Tibial nerve (tissue), 4 donors: ENCODE data around the gene MORC4. TPM values are rescaled to one million over a fixed set of nuclear protein-coding genes. Genes with fewer than 3 reads are reported as not detected.

Experiments used
- DNase-seq, 2 donors: peaks; one replicate each; pipeline ENCODE4 v3.0.0-alpha.2; 2019; ENCODE audit warnings: low spot score in 2 of 2
- H3K27ac ChIP-seq, 4 donors: fragments of 200-600 bp; sonication (generic) in 3 of 4; one replicate each; pipeline ENCODE4 v1.5.1; 2017 to 2019; ENCODE audit warnings: mild to moderate bottlenecking in 1 of 4
- H3K27me3 ChIP-seq, 2 donors: fragments of 200-600 bp; sonication (generic) in 1 of 2; one replicate each; pipeline versions ENCODE4 v1.5.1 to v1.6.0; 2017 to 2019
- H3K36me3 ChIP-seq, 3 donors: fragments of 200-600 bp; sonication (generic); one replicate each; pipeline ENCODE4 v1.5.1; 2018 to 2019
- H3K4me1 ChIP-seq, 4 donors: fragments of 200-600 bp; sonication (generic) in 3 of 4; one replicate each; pipeline ENCODE4 v1.5.1; 2017 to 2019
- H3K4me3 ChIP-seq, 4 donors: fragments of 200-600 bp; sonication (generic) in 3 of 4; one replicate each; pipeline ENCODE4 v1.5.1; 2017 to 2019; ENCODE audit warnings: mild to moderate bottlenecking in 1 of 4, moderate library complexity in 1 of 4
- H3K9me3 ChIP-seq, 4 donors: fragments of 200-600 bp; sonication (generic) in 3 of 4; one replicate each; pipeline ENCODE4 v1.5.1; 2017 to 2019
- EP300 ChIP-seq, 2 donors: sonication (generic); formaldehyde crosslinking; IDR thresholded peaks; one replicate each; pipeline ENCODE4 v1.6.1; 2017; ENCODE audit warnings: antibody characterized with exemption in 2 of 2, mild to moderate bottlenecking in 1 of 2
- POLR2A ChIP-seq, 2 donors: fragments of 450-650 bp; IDR thresholded peaks; one replicate each; pipeline ENCODE4 v1.6.1; 2017; ENCODE audit warnings: antibody characterized with exemption in 2 of 2, mild to moderate bottlenecking in 2 of 2, moderate library complexity in 2 of 2
- WGBS, 2 donors: methylation state at CpG; one replicate each; pipeline ENCODE4 v1.1.5; 2018; 5-methylcytosine and 5-hydroxymethylcytosine counted together
- total RNA-seq, 4 donors: library from RNA; depleted of rRNA; stranded (reverse); fragments of >200 nt; gene quantifications; one replicate each; pipeline ENCODE4 v1.1.0, GENCODE V29; 2016
- TF ChIP-seq, protein P1 (sequence below), 5 experiments: fragments of 200-600 bp in 3 of 5; fragments of 450-650 bp in 2 of 5; sonication (generic) in 3 of 5; IDR thresholded peaks; one replicate each; pipeline ENCODE4 v1.5.1; 2016 to 2019; ENCODE audit warnings: antibody characterized with exemption in 5 of 5, mild to moderate bottlenecking in 3 of 5, moderate library complexity in 2 of 5

The MORC4 gene
- total RNA-seq, 4 donors from 2014 or later = 14.1 to 27.1 (median 21.6) TPM

DNA sequence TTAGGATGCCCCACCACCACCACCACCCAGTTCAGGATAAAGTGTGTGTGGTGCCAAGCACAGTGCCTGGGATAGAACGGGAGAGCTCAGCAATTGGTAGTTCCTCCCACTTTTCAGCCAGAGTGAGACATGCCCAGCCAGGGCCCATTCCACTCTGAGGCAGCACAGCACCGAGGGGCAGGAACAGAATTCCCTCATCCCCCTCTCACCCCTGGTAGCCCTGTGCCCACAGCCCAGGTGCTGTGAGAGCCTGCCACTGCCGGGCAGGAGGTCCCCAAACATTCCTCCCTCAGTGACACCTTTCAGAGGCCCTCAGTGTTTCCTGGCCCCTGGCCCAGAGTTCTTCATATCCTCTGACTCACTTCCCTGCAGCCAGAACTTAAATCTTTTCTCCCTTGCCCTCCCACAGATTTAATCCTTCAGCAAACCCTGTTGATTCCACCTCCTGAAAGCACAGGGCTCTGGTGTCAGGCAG lies 105.0 kb downstream of the MORC4 start:
- Histone ChIP-seq H3K9me3 (no peaks in the 10 kb centered on the region), H3K27ac (peak overlapping the region in 1 of 4 donors; percentile 44), H3K4me1 (peaks cover 0 to 6% (median 0%) of the 10 kb centered on the region in 4 donors), H3K27me3 (peaks cover 0 to 40% of the 10 kb centered on the region in 2 donors), H3K36me3 (no peaks in the 10 kb centered on the region), H3K4me3 (no peak overlapping the region)
- 13 to 49% methylated on average over 1 to 3 of the region's 3 CpGs for WGBS, 2 donors
- no peak for DNase-seq
- TF ChIP-seq POLR2A (IDR thresholded peaks at IDR 0.05) (no peak), EP300 (IDR thresholded peaks at IDR 0.05) (no peak)
- TF ChIP-seq, protein P1, sequence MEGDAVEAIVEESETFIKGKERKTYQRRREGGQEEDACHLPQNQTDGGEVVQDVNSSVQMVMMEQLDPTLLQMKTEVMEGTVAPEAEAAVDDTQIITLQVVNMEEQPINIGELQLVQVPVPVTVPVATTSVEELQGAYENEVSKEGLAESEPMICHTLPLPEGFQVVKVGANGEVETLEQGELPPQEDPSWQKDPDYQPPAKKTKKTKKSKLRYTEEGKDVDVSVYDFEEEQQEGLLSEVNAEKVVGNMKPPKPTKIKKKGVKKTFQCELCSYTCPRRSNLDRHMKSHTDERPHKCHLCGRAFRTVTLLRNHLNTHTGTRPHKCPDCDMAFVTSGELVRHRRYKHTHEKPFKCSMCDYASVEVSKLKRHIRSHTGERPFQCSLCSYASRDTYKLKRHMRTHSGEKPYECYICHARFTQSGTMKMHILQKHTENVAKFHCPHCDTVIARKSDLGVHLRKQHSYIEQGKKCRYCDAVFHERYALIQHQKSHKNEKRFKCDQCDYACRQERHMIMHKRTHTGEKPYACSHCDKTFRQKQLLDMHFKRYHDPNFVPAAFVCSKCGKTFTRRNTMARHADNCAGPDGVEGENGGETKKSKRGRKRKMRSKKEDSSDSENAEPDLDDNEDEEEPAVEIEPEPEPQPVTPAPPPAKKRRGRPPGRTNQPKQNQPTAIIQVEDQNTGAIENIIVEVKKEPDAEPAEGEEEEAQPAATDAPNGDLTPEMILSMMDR (IDR thresholded peaks at IDR 0.05) = no peak

DNA sequence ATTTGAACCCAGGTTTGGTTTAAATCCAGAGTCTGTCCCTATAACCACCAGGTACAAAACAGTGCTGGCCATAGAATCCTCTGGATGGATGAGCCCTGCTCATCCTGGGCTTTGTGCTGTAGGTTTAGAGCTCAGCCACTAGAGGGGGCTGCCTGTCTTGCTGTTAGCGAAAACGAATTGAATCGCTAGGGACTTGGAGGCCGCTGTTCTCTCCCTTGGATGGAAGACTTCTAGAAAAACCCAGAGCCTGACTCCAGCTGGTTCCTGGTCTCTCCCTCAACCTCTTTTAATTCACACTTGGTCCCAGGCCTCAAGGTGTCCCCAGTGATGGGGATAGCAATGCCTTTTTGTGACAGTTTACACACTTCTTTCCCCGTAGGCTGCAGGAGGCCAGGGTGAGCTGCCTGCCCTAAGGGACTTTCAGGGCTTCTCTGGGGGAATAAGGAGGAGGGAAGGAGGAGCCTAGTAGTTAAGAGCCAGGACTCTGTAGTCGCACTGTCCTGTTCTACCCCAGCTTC lies 105.6 kb downstream of the MORC4 start:
- peak; percentile 13 to 20 for DNase-seq
- no peak overlapping the region for H3K4me3 ChIP-seq
- peaks cover 0 to 44% of the 10 kb centered on the region in 2 donors for H3K27me3 ChIP-seq
- H3K36me3 ChIP-seq = no peaks in the 10 kb centered on the region
- WGBS, 2 donors = 18 to 25% methylated on average over 6 of the region's 6 CpGs
- H3K9me3 ChIP-seq = no peaks in the 10 kb centered on the region
- no peak for TF ChIP-seq POLR2A (IDR thresholded peaks at IDR 0.05)
- TF ChIP-seq EP300 (IDR thresholded peaks at IDR 0.05) = no peak
- TF ChIP-seq, protein P1 (IDR thresholded peaks at IDR 0.05) = peak; percentile 54 to 81 (median 73)
- peak overlapping the region in 1 of 4 donors; percentile 44 for H3K27ac ChIP-seq
- peaks cover 0 to 6% (median 0%) of the 10 kb centered on the region in 4 donors for H3K4me1 ChIP-seq

DNA sequence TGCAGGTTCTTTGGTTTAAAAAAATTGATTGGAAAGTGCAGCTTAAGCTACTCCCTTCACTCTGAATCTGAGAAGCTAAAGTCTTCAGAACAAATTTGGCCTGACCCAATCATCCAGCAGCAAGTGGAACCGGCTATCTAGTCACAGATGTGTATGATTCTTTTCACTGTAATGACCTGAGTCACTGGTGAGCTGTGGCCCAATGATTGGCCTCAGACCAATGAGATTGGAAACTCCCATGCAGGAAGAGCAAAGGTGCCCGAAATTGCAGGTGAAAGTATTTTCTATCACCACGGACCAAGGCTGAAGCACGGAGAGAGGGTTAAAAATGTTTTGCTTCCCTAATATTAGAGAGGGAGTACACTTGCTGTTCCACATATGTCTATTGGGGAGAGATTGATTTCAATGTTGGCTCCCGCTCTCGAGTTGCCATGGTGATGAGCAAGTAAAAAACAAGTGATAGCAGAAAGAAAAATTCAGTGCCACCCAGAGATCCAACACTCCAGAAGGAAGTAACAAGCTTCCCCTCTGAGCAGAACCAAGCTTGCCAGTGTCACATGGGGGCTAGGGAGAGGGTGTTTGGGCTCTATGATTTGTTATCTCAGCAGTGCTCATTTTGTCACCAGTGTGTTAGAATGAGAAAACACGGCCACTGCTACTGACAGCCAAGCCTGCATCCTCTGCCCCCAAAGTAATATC lies 108.1 kb downstream of the MORC4 start:
- WGBS, 2 donors = 71 to 74% methylated on average over 7 of the region's 7 CpGs
- Histone ChIP-seq H3K4me3 (no peak overlapping the region), H3K27ac (no peak overlapping the region), H3K4me1 (peaks cover 0 to 6% (median 0%) of the 10 kb centered on the region in 4 donors), H3K36me3 (no peaks in the 10 kb centered on the region), H3K9me3 (no peaks in the 10 kb centered on the region), H3K27me3 (peaks cover 0 to 62% of the 10 kb centered on the region in 2 donors)
- TF ChIP-seq, protein P1 (IDR thresholded peaks at IDR 0.05) = no peak
- TF ChIP-seq EP300 (IDR thresholded peaks at IDR 0.05) (no peak), POLR2A (IDR thresholded peaks at IDR 0.05) (no peak)
- DNase-seq = no peak

Other genes starting within 250 kb of the MORC4 start
- gene TBC1D8B, start 197.5 kb downstream of the MORC4 start, total RNA-seq = 10 to 100 TPM in 3 of 4 donors, 1 to 10 TPM in 1; 8.1 to 16.7 (median 10.4) TPM
- not detected for gene RIPPLY1, start 96.9 kb downstream of the MORC4 start, total RNA-seq
- gene CLDN2, start 79.8 kb downstream of the MORC4 start, total RNA-seq = under 1 TPM in 3 of 4 donors, not detected in 1; 0.21 to 0.44 (median 0.30) TPM
- gene RBM41, start 118.6 kb upstream of the MORC4 start, total RNA-seq = 10 to 100 TPM; 10.8 to 19.7 (median 16.6) TPM
- under 1 TPM in 1 of 4 donors, not detected in 3; 0.66 TPM for gene NUP62CL, start 206.2 kb upstream of the MORC4 start, total RNA-seq
- not detected for gene DNAAF6, start 206.4 kb upstream of the MORC4 start, total RNA-seq